OCI-LY7 (cell line): ENCODE results near the gene SLC22A12. TPM values are rescaled to one million over a fixed set of nuclear protein-coding genes. Genes with fewer than 3 reads are reported as not detected.

ENCODE experiments used
- BruUV-seq: library from RNA; stranded (reverse); fragments of 400-500 nt; replicated peaks from 2 replicates; lab custom pipeline; 2021; lab: Mats Ljungman, UMichigan
- CTCF ChIA-PET: fragments of 300-600 bp; sonication (Branson Sonifier 250); formaldehyde crosslinking; loops from one replicate; lab custom pipeline; 2022; ENCODE audit warnings: antibody characterized with exemption; ENCODE audit not compliant: unreplicated experiment; lab: Charles Lee
- POLR2A ChIA-PET: fragments of 300-600 bp; sonication (Branson Sonifier 250); formaldehyde crosslinking; loops from one replicate; lab custom pipeline; 2022; ENCODE audit warnings: antibody characterized with exemption; lab: Charles Lee
- DNase-seq: peaks from one replicate; pipeline ENCODE4 v3.0.0-alpha.2; 2015; ENCODE audit warnings: low spot score
- H2AFZ ChIP-seq: fragments of 200-600 bp; sonication (generic), shearing (Covaris generic); 2 replicates; pipeline ENCODE4 v1.6.1; 2014; ENCODE audit warnings: mild to moderate bottlenecking, antibody characterized with exemption, low read length, moderate library complexity
- H3K27ac ChIP-seq: fragments of 200-600 bp; sonication (generic); 2 replicates; pipeline ENCODE4 v1.5.1; 2014; ENCODE audit warnings: mixed run types, low read depth, mild to moderate bottlenecking, moderate library complexity, low read length, inconsistent platforms; ENCODE audit not compliant: poor library complexity, severe bottlenecking
- H3K36me3 ChIP-seq: fragments of 200-600 bp; sonication (generic); 2 replicates; pipeline ENCODE4 v1.6.1; 2014; ENCODE audit warnings: mild to moderate bottlenecking, antibody characterized with exemption, low read length, moderate library complexity, mixed read lengths; ENCODE audit not compliant: insufficient read depth
- H3K4me1 ChIP-seq: fragments of 200-600 bp; sonication (generic); 2 replicates; pipeline ENCODE4 v1.5.1; 2014; ENCODE audit warnings: mild to moderate bottlenecking, low read length; ENCODE audit not compliant: insufficient read depth, poor library complexity, severe bottlenecking
- H3K4me2 ChIP-seq: fragments of 200-600 bp; sonication (generic); 2 replicates; pipeline ENCODE4 v1.6.1; 2014; ENCODE audit warnings: mild to moderate bottlenecking, low read length
- H3K4me3 ChIP-seq: fragments of 200-600 bp; sonication (generic); 2 replicates; pipeline ENCODE4 v1.5.1; 2014; ENCODE audit warnings: mild to moderate bottlenecking, low read depth, low read length; ENCODE audit not compliant: poor library complexity, severe bottlenecking
- H3K79me2 ChIP-seq: fragments of 200-600 bp; sonication (generic); 2 replicates; pipeline ENCODE4 v1.6.1; 2016; ENCODE audit warnings: low read depth, mild to moderate bottlenecking, low read length, moderate library complexity, mixed read lengths; ENCODE audit not compliant: insufficient read depth
- H3K9me2 ChIP-seq: fragments of 200-600 bp; sonication (generic); 2 replicates; pipeline ENCODE4 v1.6.1; 2016; ENCODE audit warnings: mild to moderate bottlenecking, low read length, mixed read lengths; ENCODE audit not compliant: insufficient read depth
- H3K9me3 ChIP-seq: fragments of 200-600 bp; sonication (generic); 2 replicates; pipeline ENCODE4 v1.6.1; 2014; ENCODE audit warnings: mild to moderate bottlenecking, mixed run types, low read length, mixed read lengths
- H4K20me1 ChIP-seq: fragments of 200-600 bp; sonication (generic); 2 replicates; pipeline ENCODE4 v1.6.1; 2014; ENCODE audit warnings: mild to moderate bottlenecking, antibody characterized with exemption, low read length, moderate library complexity, mixed read lengths; ENCODE audit not compliant: insufficient read depth
- CTCF ChIP-seq: fragments of 200-600 bp; sonication (generic); conservative IDR thresholded peaks from 2 replicates; pipeline ENCODE4 v1.5.1; 2014; ENCODE audit warnings: mild to moderate bottlenecking, antibody characterized with exemption, low read length, moderate library complexity, mixed read lengths
- EZH2phosphoT487 ChIP-seq: fragments of 200-600 bp; sonication (generic); IDR thresholded peaks from 2 replicates; pipeline ENCODE4 v1.6.1; 2018; ENCODE audit warnings: low read depth, borderline replicate concordance, mild to moderate bottlenecking, mixed run types, antibody characterized with exemption, low read length, moderate library complexity, mixed read lengths
- intact Hi-C: fragments of 100-400 bp; cut with micrococcal nuclease; formaldehyde crosslinking; loops from one replicate; pipeline ENCODE4 v1.10.0; 2022; ENCODE audit not compliant: unreplicated experiment
- total RNA-seq, 2 experiments: library from RNA; depleted of rRNA in 1 of 2; stranded (reverse); fragments of >200 nt in 1 of 2; shearing (Covaris generic) in 1 of 2; gene quantifications; 2 replicates each; pipeline ENCODE4 v1.2.3, GENCODE V29; 2014 to 2022

SLC22A12 gene
- total RNA-seq, 2 experiments from 2014 or later: not detected

- Histone ChIP-seq H3K79me2 (no peaks in the 10 kb centered on the region), H3K4me3 (no peak overlapping the region), H3K36me3 (no peaks in the 10 kb centered on the region), H3K9me3 (no peaks in the 10 kb centered on the region), H3K4me2 (no peak overlapping the region), H3K9me2 (no peaks in the 10 kb centered on the region), H3K27ac (no peak overlapping the region), H2AFZ (no peak overlapping the region), H4K20me1 (no peaks in the 10 kb centered on the region), H3K4me1 (peaks cover 19% of the 10 kb centered on the region)
- intact Hi-C loops: no loop called here
- DNase-seq: no peak
- ChIA-PET POLR2A (no interaction called here), CTCF (no interaction called here)
- BruUV-seq: no TSS peak
- TF ChIP-seq CTCF: no peak
- no peak for TF ChIP-seq EZH2phosphoT487
Observed at GRCh38 chr11:64628596-64628995, 37.6 kb downstream of the SLC22A12 start.

GRCh38 chr11:64629103-64629502 lies 38.1 kb downstream of the SLC22A12 start:
- no TSS peak for BruUV-seq
- TF ChIP-seq EZH2phosphoT487 (no peak), CTCF (no peak)
- Histone ChIP-seq H3K4me3 (no peak overlapping the region), H4K20me1 (no peaks in the 10 kb centered on the region), H3K27ac (no peak overlapping the region), H3K4me2 (no peak overlapping the region), H3K9me2 (no peaks in the 10 kb centered on the region), H3K9me3 (no peaks in the 10 kb centered on the region), H2AFZ (no peak overlapping the region), H3K36me3 (no peaks in the 10 kb centered on the region), H3K4me1 (peaks cover 19% of the 10 kb centered on the region), H3K79me2 (no peaks in the 10 kb centered on the region)
- CTCF ChIA-PET: no interaction called here
- POLR2A ChIA-PET: no interaction called here
- intact Hi-C loops: no loop called here
- DNase-seq: no peak

- Histone ChIP-seq H3K79me2 (no peaks in the 10 kb centered on the region), H3K4me3 (no peak overlapping the region), H3K27ac (no peak overlapping the region), H3K4me1 (peaks cover 13% of the 10 kb centered on the region), H2AFZ (no peak overlapping the region), H3K36me3 (no peaks in the 10 kb centered on the region), H3K9me3 (no peaks in the 10 kb centered on the region), H3K9me2 (no peaks in the 10 kb centered on the region), H3K4me2 (no peak overlapping the region), H4K20me1 (no peaks in the 10 kb centered on the region)
- intact Hi-C loops: no loop called here
- TF ChIP-seq EZH2phosphoT487 (no peak), CTCF (peak; percentile 32; the same call in 1 of the 2 replicates)
- ChIA-PET POLR2A (no interaction called here), CTCF (no interaction called here)
- DNase-seq: no peak
- no TSS peak for BruUV-seq
Observed at GRCh38 chr11:64629796-64630562, 39.0 kb downstream of the SLC22A12 start.
